CD4-positive, alpha-beta memory T cell (primary cell): ENCODE data around the gene GSTT2. TPM values are rescaled to one million over a fixed set of nuclear protein-coding genes. Genes with fewer than 3 reads are reported as not detected.
"Not testable (repeated sequence)": the region's sequence is repeated elsewhere in the genome, so short reads cannot be mapped to it uniquely, and the experiment has no call there.

ENCODE experiments used
- CTCF ChIA-PET: fragments of 350-600 bp; sonication (Branson Sonifier 250); formaldehyde crosslinking; loops from one replicate; lab custom pipeline; 2021; ENCODE audit warnings: inconsistent platforms; ENCODE audit not compliant: partially characterized antibody; lab: Charles Lee
- POLR2A ChIA-PET: fragments of 350-600 bp; sonication (Branson Sonifier 250); formaldehyde crosslinking; loops from one replicate; lab custom pipeline; 2021; ENCODE audit not compliant: partially characterized antibody; lab: Charles Lee
- DNase-seq, 5 donors: peaks; one replicate each; pipeline versions ENCODE4 v3.0.0 to v3.0.0-alpha.2; 2020 to 2022; ENCODE audit warnings: mixed read lengths in 1 of 5
- H3K27ac ChIP-seq: one replicate; pipeline ENCODE4 v1.7.0; 2013; ENCODE audit warnings: low read depth, low read length
- H3K27me3 ChIP-seq: 2 replicates; pipeline ENCODE4 v1.7.0; 2013; ENCODE audit warnings: mild to moderate bottlenecking, low read length, moderate library complexity; ENCODE audit not compliant: insufficient read depth
- H3K36me3 ChIP-seq: 2 replicates; pipeline ENCODE4 v1.7.0; 2013; ENCODE audit warnings: mild to moderate bottlenecking, low read length, moderate library complexity; ENCODE audit not compliant: insufficient read depth
- H3K4me1 ChIP-seq: 2 replicates; pipeline ENCODE4 v1.7.0; 2013; ENCODE audit warnings: mild to moderate bottlenecking, low read length, moderate library complexity; ENCODE audit not compliant: insufficient read depth
- H3K4me3 ChIP-seq, 2 donors: one replicate each; pipeline ENCODE4 v1.7.0; 2013; ENCODE audit warnings: low read length in 2 of 2, mild to moderate bottlenecking in 1 of 2
- H3K9me3 ChIP-seq, 2 donors: one replicate each; pipeline ENCODE4 v1.7.0; 2013; ENCODE audit warnings: low read length in 2 of 2, control low read depth in 1 of 2; ENCODE audit not compliant: control insufficient read depth in 1 of 2
- H3K27ac Mint-ChIP-seq, 7 donors: one replicate each; pipeline ENCODE4 v1.8.0; 2020 to 2021; ENCODE audit warnings: mixed read lengths in 7 of 7, mild to moderate bottlenecking in 6 of 7, inconsistent platforms in 3 of 7, moderate library complexity in 3 of 7
- H3K27me3 Mint-ChIP-seq, 2 donors: one replicate each; pipeline ENCODE4 v1.8.0; 2020 to 2021; ENCODE audit warnings: mixed read lengths in 2 of 2
- H3K36me3 Mint-ChIP-seq, 2 donors: one replicate each; pipeline ENCODE4 v1.8.0; 2020 to 2021; ENCODE audit warnings: mixed read lengths in 2 of 2, inconsistent platforms in 1 of 2, mild to moderate bottlenecking in 1 of 2
- H3K4me1 Mint-ChIP-seq, 4 donors: one replicate each; pipeline ENCODE4 v1.8.0; 2020 to 2021; ENCODE audit warnings: mixed read lengths in 4 of 4, mild to moderate bottlenecking in 1 of 4
- H3K4me3 Mint-ChIP-seq, 8 donors: one replicate each; pipeline ENCODE4 v1.8.0; 2020 to 2021; ENCODE audit warnings: mixed read lengths in 8 of 8, mild to moderate bottlenecking in 7 of 8, moderate library complexity in 6 of 8, inconsistent platforms in 3 of 8
- H3K9me3 Mint-ChIP-seq, 8 donors: one replicate each; pipeline ENCODE4 v1.8.0; 2020 to 2021; ENCODE audit warnings: mixed read lengths in 8 of 8, mild to moderate bottlenecking in 5 of 8, inconsistent platforms in 3 of 8, moderate library complexity in 1 of 8
- intact Hi-C: fragments of 100-400 bp; cut with micrococcal nuclease; formaldehyde crosslinking; loops from one replicate; pipeline ENCODE4 v1.15.1; 2023
- polyA plus RNA-seq, 2 donors: library from polyadenylated mRNA; unstranded; fragments of 300-500 nt; fragmentation: Illumina TruSeq; gene quantifications; one replicate each; pipeline ENCODE4 v1.2.3, GENCODE V29; 2021
- total RNA-seq, 2 experiments: library from RNA; stranded (reverse); gene quantifications; one replicate each; pipeline ENCODE4 v1.2.3, GENCODE V29; 2021

The GSTT2 gene
- total and polyA plus RNA-seq, 4 experiments from 2014 or later, result not detected

- CTCF ChIA-PET, H3K27me3 ChIP-seq, POLR2A ChIA-PET, intact Hi-C loops, H3K9me3 Mint-ChIP-seq, H3K36me3 Mint-ChIP-seq, H3K9me3 ChIP-seq, H3K4me3 Mint-ChIP-seq, H3K27ac Mint-ChIP-seq, DNase-seq, H3K4me1 Mint-ChIP-seq, H3K27ac ChIP-seq, H3K4me3 ChIP-seq, H3K36me3 ChIP-seq, H3K4me1 ChIP-seq, H3K27me3 Mint-ChIP-seq: not testable (repeated sequence)
Observed at GRCh38 chr22:23993080-23993479, 13.1 kb downstream of the GSTT2 start.

- H3K27ac Mint-ChIP-seq, result not testable (repeated sequence)
Observed at GRCh38 chr22:23993581-23994177, 13.7 kb downstream of the GSTT2 start.

GRCh38 chr22:23997092-23997491 lies 17.2 kb downstream of the GSTT2 start:
- H3K4me3 ChIP-seq, result no peak overlapping the region
- intact Hi-C loops, result no loop called here

More at GRCh38 chr22:23993581-23994177, 13.7 kb downstream of the GSTT2 start:
- intact Hi-C loops, H3K4me1 Mint-ChIP-seq, CTCF ChIA-PET, H3K9me3 ChIP-seq, H3K27me3 ChIP-seq, H3K9me3 Mint-ChIP-seq, H3K4me3 Mint-ChIP-seq, H3K36me3 Mint-ChIP-seq, H3K27me3 Mint-ChIP-seq, H3K4me1 ChIP-seq, POLR2A ChIA-PET, H3K4me3 ChIP-seq, H3K36me3 ChIP-seq, DNase-seq, H3K27ac ChIP-seq: not testable (repeated sequence)

GRCh38 chr22:23999779-24000178 lies 19.8 kb downstream of the GSTT2 start:
- H3K4me1 Mint-ChIP-seq, H3K36me3 Mint-ChIP-seq, H3K4me3 Mint-ChIP-seq, POLR2A ChIA-PET, H3K27me3 Mint-ChIP-seq, CTCF ChIA-PET, intact Hi-C loops, H3K27ac ChIP-seq, DNase-seq, H3K4me3 ChIP-seq, H3K36me3 ChIP-seq, H3K4me1 ChIP-seq, H3K9me3 ChIP-seq, H3K9me3 Mint-ChIP-seq, H3K27me3 ChIP-seq: not testable (repeated sequence)
- H3K27ac Mint-ChIP-seq, result peak overlapping the region in 1 of 7 donors; percentile 3

More at GRCh38 chr22:23997092-23997491, 17.2 kb downstream of the GSTT2 start:
- Mint-ChIP-seq H3K4me1 (peaks cover 0 to 3% (median 0%) of the 10 kb centered on the region in 4 donors), H3K36me3 (no peaks in the 10 kb centered on the region), H3K4me3 (no peak overlapping the region), H3K9me3 (no peaks in the 10 kb centered on the region), H3K27me3 (peaks cover 0 to 1% of the 10 kb centered on the region in 2 donors), H3K27ac (peak overlapping the region in 1 of 7 donors; percentile 11)
- Histone ChIP-seq H3K27ac (no peak overlapping the region), H3K36me3 (no peaks in the 10 kb centered on the region), H3K27me3 (no peaks in the 10 kb centered on the region), H3K9me3 (no peaks in the 10 kb centered on the region), H3K4me1 (no peaks in the 10 kb centered on the region)
- DNase-seq, result no peak
- ChIA-PET CTCF (no interaction called here), POLR2A (no interaction called here)

- Mint-ChIP-seq H3K9me3 (no peaks in the 10 kb centered on the region), H3K36me3 (no peaks in the 10 kb centered on the region), H3K4me1 (peaks cover 0 to 3% (median 0%) of the 10 kb centered on the region in 4 donors), H3K27me3 (peaks cover 5 to 8% of the 10 kb centered on the region in 2 donors), H3K27ac (no peak overlapping the region), H3K4me3 (no peak overlapping the region)
- POLR2A ChIA-PET, result no interaction called here
- no peak for DNase-seq
- no peaks in the 10 kb centered on the region for H3K36me3 ChIP-seq
- no peaks in the 10 kb centered on the region for H3K9me3 ChIP-seq
- H3K4me1 ChIP-seq, result no peaks in the 10 kb centered on the region
- no peak overlapping the region for H3K27ac ChIP-seq
- no peaks in the 10 kb centered on the region for H3K27me3 ChIP-seq
- CTCF ChIA-PET, result no interaction called here
- H3K4me3 ChIP-seq, result no peak overlapping the region
- intact Hi-C loops, result no loop called here
Observed at GRCh38 chr22:24001314-24001713, 21.4 kb downstream of the GSTT2 start.

GRCh38 chr22:24002272-24002671 lies 22.3 kb downstream of the GSTT2 start:
- peaks cover 5 to 8% of the 10 kb centered on the region in 2 donors for H3K27me3 Mint-ChIP-seq
- H3K4me3 Mint-ChIP-seq, result no peak overlapping the region
- no peaks in the 10 kb centered on the region for H3K36me3 ChIP-seq
- H3K4me3 ChIP-seq, result no peak overlapping the region
- ChIA-PET CTCF (no interaction called here), POLR2A (no interaction called here)
- no peak for DNase-seq
- H3K27ac ChIP-seq, result no peak overlapping the region
- no peak overlapping the region for H3K27ac Mint-ChIP-seq
- peaks cover 0 to 3% (median 0%) of the 10 kb centered on the region in 4 donors for H3K4me1 Mint-ChIP-seq
- H3K27me3 ChIP-seq, result no peaks in the 10 kb centered on the region
- H3K4me1 ChIP-seq, result no peaks in the 10 kb centered on the region
- no peaks in the 10 kb centered on the region for H3K9me3 ChIP-seq
- intact Hi-C loops, result no loop called here
- no peaks in the 10 kb centered on the region for H3K36me3 Mint-ChIP-seq
- no peaks in the 10 kb centered on the region for H3K9me3 Mint-ChIP-seq

- Mint-ChIP-seq H3K4me1 (no peaks in the 10 kb centered on the region), H3K27me3 (peaks cover 5 to 8% of the 10 kb centered on the region in 2 donors), H3K4me3 (no peak overlapping the region), H3K27ac (no peak overlapping the region), H3K9me3 (no peaks in the 10 kb centered on the region), H3K36me3 (no peaks in the 10 kb centered on the region)
- intact Hi-C loops, result no loop called here
- no peak overlapping the region for H3K4me3 ChIP-seq
- H3K27me3 ChIP-seq, result no peaks in the 10 kb centered on the region
- H3K36me3 ChIP-seq, result no peaks in the 10 kb centered on the region
- POLR2A ChIA-PET, result no interaction called here
- no peaks in the 10 kb centered on the region for H3K9me3 ChIP-seq
- DNase-seq, result no peak
- H3K27ac ChIP-seq, result no peak overlapping the region
- H3K4me1 ChIP-seq, result no peaks in the 10 kb centered on the region
- CTCF ChIA-PET, result no interaction called here
Observed at GRCh38 chr22:24002851-24003250, 22.9 kb downstream of the GSTT2 start.
